ENCODE results near the gene SSBP3. TPM values are rescaled to one million over a fixed set of nuclear protein-coding genes. Genes with fewer than 3 reads are reported as not detected.

The SSBP3 gene
- total RNA-seq, 3 donors from 2014 or later, result 21.3 to 28.0 (median 25.6) TPM

- Histone ChIP-seq H3K36me3 (no peaks in the 10 kb centered on the region), H3K4me1 (peaks cover 15 to 35% of the 10 kb centered on the region in 2 donors), H3K27me3 (no peaks in the 10 kb centered on the region), H3K9me3 (no peaks in the 10 kb centered on the region), H3K4me3 (peak overlapping the region in 1 of 3 donors; percentile 39), H3K27ac (peak overlapping the region; percentile 85 to 95)
- DNase-seq (ENCODE audit: low spot score in 2 of 2), result no peak
- intact Hi-C loops (cut with DNase I; ENCODE audit: low total_unique reads), result no loop called here
- TF ChIP-seq POLR2A (IDR thresholded peaks at IDR 0.05), result no peak
- TF ChIP-seq CTCF (IDR thresholded peaks at IDR 0.05), result no peak
- no peak for TF ChIP-seq POLR2AphosphoS5 (IDR thresholded peaks at IDR 0.05)
Observed at GRCh38 chr1:54272772-54273091, 133.5 kb downstream of the SSBP3 start.

GRCh38 chr1:54272134-54272533 is 134.1 kb downstream of the SSBP3 start:
- Histone ChIP-seq H3K27ac (peak overlapping the region; percentile 85 to 95), H3K36me3 (no peaks in the 10 kb centered on the region), H3K4me3 (no peak overlapping the region), H3K4me1 (peaks cover 13 to 35% of the 10 kb centered on the region in 2 donors), H3K27me3 (no peaks in the 10 kb centered on the region), H3K9me3 (no peaks in the 10 kb centered on the region)
- TF ChIP-seq POLR2A (IDR thresholded peaks at IDR 0.05), result no peak
- no peak for TF ChIP-seq CTCF (IDR thresholded peaks at IDR 0.05)
- no peak for TF ChIP-seq POLR2AphosphoS5 (IDR thresholded peaks at IDR 0.05)
- intact Hi-C loops (cut with DNase I; ENCODE audit: low total_unique reads), result no loop called here
- no peak for DNase-seq (ENCODE audit: low spot score in 2 of 2)

GRCh38 chr1:54271341-54271740 is 134.9 kb downstream of the SSBP3 start:
- intact Hi-C loops (cut with DNase I; ENCODE audit: low total_unique reads), result no loop called here
- TF ChIP-seq CTCF (IDR thresholded peaks at IDR 0.05) (no peak), POLR2A (IDR thresholded peaks at IDR 0.05) (no peak), POLR2AphosphoS5 (IDR thresholded peaks at IDR 0.05) (no peak)
- H3K27me3 ChIP-seq, result no peaks in the 10 kb centered on the region
- H3K27ac ChIP-seq, result no peak overlapping the region
- DNase-seq (ENCODE audit: low spot score in 2 of 2), result no peak
- H3K4me3 ChIP-seq, result no peak overlapping the region
- no peaks in the 10 kb centered on the region for H3K36me3 ChIP-seq
- H3K9me3 ChIP-seq, result no peaks in the 10 kb centered on the region
- peaks cover 13 to 35% of the 10 kb centered on the region in 2 donors for H3K4me1 ChIP-seq

GRCh38 chr1:54270543-54270942 is 135.7 kb downstream of the SSBP3 start:
- H3K4me3 ChIP-seq, result no peak overlapping the region
- peaks cover 13 to 28% of the 10 kb centered on the region in 2 donors for H3K4me1 ChIP-seq
- no peak overlapping the region for H3K27ac ChIP-seq
- TF ChIP-seq CTCF (IDR thresholded peaks at IDR 0.05), result no peak
- H3K36me3 ChIP-seq, result no peaks in the 10 kb centered on the region
- H3K27me3 ChIP-seq, result no peaks in the 10 kb centered on the region
- no peaks in the 10 kb centered on the region for H3K9me3 ChIP-seq
- intact Hi-C loops (cut with DNase I; ENCODE audit: low total_unique reads), result no loop called here
- DNase-seq (ENCODE audit: low spot score in 2 of 2), result no peak

GRCh38 chr1:54268762-54269297 is 137.4 kb downstream of the SSBP3 start:
- H3K9me3 ChIP-seq, result no peaks in the 10 kb centered on the region
- H3K27ac ChIP-seq, result peak overlapping the region; percentile 59 to 62
- no peaks in the 10 kb centered on the region for H3K36me3 ChIP-seq
- H3K27me3 ChIP-seq, result no peaks in the 10 kb centered on the region
- intact Hi-C loops (cut with DNase I; ENCODE audit: low total_unique reads), result loop anchor here (10.0 kb wide), 1 partner anchor 136 kb away; the partner anchor contains the start of gene SSBP3
- no peak for TF ChIP-seq POLR2AphosphoS5 (IDR thresholded peaks at IDR 0.05)
- TF ChIP-seq POLR2A (IDR thresholded peaks at IDR 0.05), result no peak
- no peak for TF ChIP-seq CTCF (IDR thresholded peaks at IDR 0.05)
- peak in 1 of 2 donors; percentile 54 for DNase-seq (ENCODE audit: low spot score in 2 of 2)
- no peak overlapping the region for H3K4me3 ChIP-seq
- peaks cover 6 to 12% of the 10 kb centered on the region in 2 donors for H3K4me1 ChIP-seq

Data from breast epithelium (tissue), 4 donors.